NCI-H446 treated with DMSO at 0.1 percent for 48 hours (cell line): ENCODE measurements around the gene BRAP.
A peak's percentile ranks its signal among the peaks of the same experiment; 100 is the strongest.
"Not testable (repeated sequence)": the region's sequence is repeated elsewhere in the genome, so short reads cannot be mapped to it uniquely, and the experiment has no call there.

ENCODE experiments used
- DNase-seq: peaks from one replicate; lab custom pipeline; 2025; lab: John Stamatoyannopoulos, UW

The BRAP gene

DNA sequence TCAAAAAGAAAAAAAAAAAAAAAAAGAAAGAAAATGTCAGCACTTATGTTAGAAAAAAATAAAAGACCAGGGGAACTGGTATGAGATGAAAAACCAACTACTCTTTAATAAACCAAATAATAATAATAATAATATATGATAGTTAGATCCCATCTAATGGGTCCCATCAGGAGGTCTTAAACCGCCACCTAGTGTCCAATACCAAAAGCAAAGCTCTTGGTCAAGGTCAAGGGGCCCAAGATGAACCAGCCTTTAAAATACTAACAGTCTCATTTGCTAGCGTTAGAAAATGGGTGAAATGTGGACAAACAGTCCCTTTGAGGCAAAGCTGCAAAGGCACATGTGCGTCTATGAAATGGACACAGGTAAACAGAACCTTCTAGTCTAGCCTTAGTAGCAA lies 12.3 kb downstream of the BRAP start:
- DNase-seq = peak; percentile 0

DNA sequence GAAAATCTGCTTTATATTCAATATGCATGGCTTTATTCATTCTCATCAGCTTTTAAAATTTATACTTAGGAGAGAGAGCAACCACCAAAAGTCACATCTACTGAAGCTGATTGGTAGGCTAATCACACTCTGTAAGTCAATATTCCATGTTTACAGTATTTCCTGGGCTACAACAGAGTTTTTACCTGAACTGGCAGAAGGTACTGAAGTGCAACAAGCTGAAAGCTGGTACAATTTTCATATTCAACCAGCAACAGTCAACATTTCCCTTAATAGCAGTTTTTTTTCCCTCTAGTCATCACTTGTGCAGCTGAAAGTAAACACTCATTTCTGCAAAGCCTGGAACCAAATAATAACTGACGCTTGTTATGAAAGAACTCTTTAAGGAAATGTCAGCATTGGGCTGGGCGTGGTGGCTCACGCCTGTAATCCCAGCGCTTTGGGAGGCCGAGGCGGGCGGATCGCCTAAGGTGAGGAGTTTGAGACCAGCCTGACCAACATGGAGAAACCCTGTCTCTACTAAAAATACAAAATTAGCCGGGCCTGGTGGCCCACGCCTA lies 12.9 kb downstream of the BRAP start:
- no peak for DNase-seq

DNA sequence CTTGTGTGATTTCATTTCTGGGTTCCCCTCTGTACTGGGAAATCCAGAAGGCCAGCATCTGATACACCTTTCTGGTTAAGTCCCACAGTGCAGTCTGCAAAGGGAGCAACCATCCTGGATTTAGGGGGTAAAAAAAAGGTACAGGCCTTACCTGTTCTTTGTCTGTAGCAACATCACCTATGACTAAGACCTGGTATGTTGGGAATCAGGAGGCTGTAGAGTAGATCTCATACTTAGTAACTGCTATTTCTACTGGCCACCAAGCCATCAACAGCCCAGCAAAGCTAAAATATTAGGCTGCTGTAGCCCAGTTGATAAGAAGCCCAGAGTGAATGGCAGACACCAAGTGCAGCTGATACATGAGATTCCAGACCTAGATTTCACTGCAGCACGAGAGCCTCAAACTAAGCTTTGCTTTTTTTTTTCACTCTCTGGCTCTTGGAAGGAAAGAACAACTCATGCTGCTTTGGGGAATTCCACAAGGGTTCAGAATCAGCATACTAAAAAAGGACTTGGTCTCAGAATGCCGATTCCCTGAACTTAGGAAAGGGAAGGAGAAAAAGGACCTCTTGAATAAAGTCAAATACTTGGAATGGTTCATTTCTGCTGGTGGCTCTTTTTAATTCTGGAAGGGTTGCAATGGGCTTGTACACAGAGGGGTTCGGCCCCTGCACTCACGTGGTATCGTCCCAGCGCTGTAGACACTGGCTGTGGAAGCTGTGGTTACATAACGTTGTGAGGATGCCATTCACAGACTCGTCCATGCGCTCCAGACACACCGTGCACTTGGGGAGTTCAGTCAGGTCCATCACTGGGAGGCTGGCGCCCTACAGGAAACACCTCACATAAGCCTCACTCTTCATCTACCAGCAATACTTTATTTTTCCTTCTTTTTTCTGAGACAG lies 20.5 kb downstream of the BRAP start:
- no peak for DNase-seq

DNA sequence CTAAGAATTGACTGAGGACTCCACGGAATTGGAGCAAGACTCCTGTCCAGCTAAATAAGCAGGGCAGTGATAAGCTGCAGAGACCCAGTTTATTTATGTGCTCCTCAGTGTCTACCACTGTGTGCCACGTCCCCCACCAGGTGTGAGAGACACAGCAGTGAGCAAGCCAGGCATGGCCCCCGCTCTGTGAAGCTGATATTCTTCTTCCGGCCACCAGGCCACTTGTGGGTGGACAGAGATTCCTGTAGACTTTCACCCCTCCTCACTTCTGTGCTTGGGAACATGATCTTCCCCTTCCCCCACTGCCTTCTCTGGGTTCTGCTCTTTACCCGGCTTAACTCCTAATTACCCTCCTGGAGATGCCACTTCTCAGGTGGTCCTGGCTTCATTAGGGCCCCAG lies 21.3 kb downstream of the BRAP start:
- no peak for DNase-seq

DNA sequence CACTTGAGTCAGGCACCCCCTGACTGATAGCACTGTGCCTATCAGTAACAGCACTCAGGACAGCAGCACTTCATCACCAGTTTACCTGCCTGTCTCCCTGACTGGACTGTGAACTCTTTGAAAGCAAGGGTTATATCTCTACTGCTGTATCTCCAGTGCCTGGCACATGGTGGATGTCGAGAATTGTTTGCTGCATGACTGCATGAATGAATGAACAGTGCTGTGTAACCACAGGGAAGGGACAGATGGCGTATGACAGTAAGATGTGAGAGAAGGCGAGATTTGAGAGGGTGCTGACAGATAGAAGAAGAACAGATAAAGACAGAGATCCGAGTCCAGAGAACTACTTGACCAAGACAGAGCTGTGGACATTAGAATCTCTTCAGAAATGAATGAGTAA lies 29.7 kb downstream of the BRAP start:
- DNase-seq = no peak

DNA sequence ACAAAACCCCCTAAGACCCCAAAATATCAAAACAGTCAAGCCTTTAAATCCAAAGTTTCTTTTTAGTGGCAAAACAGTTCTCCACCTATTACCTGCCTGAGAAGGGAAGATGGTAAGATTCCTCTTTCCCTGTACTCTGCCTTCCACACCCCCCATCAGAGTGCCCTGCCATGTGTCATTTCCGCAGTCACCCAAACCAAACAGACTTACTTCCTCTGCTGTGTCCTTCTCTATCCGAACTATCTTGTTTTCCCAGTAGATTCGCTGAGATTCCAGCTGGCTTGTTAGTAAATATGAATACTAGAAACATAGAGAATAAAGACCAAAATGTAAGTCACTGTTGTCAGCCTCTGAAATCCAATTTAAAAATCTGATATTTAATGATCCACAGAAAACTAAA lies 30.4 kb downstream of the BRAP start:
- no peak for DNase-seq

DNA sequence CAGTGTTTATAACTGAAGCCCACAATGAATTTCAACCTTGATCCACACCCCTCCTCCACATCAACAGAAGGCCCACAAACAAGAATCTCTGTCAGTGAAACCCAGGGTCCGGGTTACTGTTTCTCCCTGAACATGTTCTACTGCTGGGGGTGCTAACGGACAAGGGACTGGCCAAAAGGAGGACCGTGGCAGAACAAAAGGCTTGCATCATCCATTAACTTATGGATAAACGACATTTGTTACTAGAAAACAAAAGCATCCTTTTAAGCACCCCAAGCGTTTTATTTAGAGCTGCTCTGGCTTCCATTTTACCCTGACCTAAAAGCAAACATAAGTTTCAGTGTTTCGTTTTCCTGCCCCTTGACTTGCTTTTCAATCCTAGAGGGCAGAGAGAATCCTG lies 32.2 kb downstream of the BRAP start:
- DNase-seq = no peak

DNA sequence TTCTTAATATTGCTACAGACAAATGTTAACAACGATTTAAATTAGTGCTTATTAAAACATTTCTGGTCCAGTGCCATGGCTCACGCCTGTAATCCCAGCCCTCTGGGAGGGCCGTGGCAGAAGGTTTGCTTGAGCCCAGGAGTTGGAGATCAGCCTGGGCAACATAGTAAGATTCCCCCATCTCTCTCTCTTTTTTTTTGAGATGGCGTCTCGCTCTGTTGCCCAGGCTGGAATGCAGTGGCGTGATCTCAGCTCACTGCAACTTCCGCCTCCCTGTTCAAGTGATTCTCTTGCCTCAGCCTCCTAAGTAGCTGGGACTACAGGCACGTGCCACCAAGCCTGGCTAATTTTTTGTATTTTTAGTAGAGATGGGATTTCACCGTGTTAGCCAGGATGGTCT lies 33.2 kb downstream of the BRAP start:
- not testable (repeated sequence) for DNase-seq

DNA sequence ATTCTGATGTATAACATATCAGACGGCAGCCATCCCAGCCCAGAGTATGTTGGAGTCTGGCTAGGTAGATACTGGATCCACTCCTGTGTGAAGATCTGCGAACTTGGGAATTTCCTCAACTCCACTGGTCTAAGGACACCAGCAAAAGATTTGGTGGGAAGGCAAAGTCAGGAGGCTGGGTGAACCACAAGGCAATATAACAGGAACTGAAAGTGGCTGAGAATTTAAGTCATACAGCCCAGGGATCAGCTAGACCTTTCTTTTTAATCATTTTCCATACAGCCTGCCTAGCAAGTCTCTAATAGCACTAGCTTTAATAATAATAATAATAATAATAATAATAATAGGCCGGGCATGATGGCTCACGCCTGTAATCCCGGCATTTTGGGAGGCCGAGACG lies 34.8 kb downstream of the BRAP start:
- DNase-seq = no peak

DNA sequence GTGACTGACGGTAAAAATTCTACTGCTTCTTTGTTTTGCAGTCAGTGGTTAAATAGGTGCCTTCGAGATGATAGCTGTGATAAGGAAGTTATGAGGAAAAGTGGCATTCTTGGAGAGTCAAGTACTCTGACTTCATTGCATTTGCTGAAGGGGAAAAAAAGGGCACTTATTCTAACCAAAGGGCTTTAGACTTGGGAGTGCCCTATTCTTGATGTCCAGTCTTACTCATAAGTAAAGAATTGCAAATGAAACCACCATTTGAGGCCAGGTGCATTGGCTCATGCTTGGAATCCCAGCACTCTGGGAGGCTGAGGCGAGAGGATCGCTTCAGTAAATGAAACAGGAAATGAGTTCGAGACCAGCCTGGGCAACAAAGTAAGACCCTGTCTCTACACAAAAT lies 40.3 kb downstream of the BRAP start:
- DNase-seq = no peak

DNA sequence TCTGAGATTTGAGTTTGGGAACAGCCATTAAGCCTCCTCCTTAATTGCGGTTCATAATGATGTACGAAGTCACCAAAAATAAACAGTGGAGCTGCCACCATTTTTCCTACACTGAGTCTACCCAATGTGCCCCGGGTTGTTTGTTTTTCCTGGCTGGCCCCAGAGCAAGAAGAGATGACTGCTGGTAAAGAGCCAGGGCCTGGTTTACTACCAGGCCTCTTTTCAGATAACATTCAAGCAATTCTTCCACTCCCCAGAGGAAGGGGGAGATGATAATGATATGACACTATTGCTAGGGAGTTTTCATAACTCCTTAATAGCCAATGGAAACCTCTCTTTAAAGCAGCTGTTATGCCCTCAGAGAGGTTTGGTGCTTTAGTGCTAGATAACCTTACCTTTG lies 42.3 kb downstream of the BRAP start:
- no peak for DNase-seq

DNA sequence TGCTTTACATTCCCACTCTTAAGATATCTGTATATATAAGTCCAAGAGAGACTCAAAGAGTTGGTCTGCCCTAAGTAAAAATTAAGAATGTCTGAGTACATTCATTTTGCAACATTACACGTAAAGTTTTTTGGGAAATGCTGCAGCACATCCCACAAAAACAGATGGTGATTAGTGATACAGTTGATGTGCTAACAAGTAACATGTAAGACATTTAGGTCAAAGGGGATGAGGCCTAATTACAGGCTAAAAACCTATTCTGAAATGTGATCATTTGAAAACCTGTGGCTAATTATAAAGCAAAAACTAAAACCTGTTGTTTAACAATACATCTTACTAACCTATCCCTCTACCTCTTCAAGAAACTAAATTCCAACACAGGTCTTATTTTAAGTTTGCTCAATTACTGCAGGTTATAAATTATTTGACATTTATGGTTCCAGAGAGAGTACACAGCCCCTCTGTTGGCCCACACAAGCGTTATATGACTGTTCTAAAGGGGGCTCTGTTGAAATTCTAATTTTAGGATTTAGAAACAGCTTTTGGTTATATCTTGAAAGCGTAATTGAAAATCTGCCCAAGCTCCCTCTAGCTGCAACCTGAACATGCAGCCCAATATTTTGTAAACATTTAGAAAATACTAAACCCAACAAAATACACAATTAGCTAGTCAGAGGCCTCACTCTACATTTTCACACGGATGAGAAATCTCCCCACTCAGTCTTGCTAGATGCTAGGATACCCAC lies 42.9 kb downstream of the BRAP start:
- no peak for DNase-seq

DNA sequence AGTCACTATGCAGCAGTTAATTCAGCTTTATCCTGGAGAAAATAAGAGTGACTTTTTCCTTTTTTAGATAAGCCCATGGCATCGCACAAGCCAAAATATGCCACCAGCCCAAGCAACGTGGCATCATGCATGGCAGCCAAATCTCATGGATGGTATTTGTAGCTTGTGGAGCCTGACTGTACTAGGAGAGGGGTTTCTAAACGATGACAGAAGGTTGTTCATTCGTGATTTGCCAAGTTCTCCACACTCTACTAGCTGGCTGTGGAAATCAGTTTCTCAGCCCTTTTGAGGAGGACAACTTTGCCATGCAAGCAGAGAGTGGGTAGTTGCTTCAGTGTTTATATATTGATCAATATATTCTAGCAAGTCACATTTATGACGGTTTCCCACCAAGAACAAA lies 45.2 kb downstream of the BRAP start:
- no peak for DNase-seq

DNA sequence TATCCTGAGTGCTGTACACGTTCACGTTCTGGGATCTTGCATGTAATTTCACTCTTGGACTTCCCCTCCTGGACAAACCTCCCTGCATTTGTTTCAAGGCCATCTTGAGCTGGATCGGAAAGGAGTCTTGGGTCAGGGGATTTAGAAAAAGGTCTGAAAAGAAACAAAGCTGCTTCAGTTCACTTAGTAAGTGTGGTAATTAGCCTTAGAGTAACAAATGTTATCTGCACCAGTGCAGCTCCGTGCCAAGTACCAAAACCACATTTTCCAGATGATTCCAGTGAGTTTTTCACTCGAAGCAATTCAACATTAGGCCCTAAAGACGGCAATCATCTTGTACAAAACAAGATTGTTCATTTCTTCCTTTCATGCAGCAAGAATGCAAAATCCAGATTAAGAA lies 47.2 kb downstream of the BRAP start:
- DNase-seq = no peak

DNA sequence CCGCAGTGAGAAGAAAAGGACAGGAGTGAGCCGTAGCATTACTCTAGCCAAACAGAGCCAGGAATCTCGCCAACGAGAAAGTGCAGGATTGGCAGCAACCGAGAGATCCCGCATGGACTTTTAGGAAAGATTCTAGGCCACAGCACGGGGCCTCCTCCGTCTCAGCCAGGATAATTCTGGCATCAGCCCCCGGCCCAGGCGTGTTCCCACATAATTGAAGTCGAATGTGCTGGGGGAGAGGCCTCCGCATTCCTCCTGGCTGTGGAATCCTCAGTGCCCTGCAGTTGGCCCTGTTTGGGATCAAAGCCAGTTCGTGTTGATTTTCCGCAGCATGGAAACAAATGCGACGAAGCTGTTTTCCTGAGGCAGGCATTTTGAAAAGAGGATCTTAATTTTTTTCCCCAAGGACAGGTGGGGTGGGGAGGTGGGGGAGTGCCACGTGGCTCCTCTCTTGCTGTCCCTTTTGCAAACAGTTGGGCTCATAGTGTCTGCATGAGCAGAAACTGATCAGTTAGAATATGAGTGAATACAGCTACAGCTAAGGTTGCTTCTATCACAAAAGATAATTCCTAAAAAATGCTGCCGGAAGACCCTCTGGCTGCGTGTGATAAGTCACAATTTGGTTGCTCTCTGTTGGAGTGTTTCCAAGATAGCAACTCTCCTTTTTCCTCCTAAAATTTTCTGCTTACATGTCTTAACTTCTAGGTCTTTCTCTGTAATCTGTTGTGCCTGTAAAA lies 49.4 kb downstream of the BRAP start:
- peak; percentile 52 for DNase-seq

DNA sequence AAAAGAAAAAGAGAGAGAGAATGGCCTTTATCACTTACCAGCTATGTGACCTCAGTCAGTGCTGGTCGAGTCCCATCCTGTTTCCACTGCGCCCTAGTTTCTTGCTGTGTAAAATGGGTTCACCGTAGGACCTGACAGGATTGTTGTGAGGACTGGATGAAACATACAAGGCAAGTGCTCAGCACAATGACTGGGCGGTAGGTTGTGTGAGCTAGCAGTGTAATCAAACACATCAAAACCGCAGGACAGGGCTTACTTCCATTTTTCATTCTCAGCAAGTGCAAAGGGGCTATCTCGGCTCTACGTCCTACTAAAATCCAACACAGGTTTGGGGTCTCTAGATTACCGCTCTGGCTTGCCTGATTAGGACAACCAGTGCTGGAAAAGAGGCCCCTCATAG lies 50.2 kb downstream of the BRAP start:
- DNase-seq = no peak

DNA sequence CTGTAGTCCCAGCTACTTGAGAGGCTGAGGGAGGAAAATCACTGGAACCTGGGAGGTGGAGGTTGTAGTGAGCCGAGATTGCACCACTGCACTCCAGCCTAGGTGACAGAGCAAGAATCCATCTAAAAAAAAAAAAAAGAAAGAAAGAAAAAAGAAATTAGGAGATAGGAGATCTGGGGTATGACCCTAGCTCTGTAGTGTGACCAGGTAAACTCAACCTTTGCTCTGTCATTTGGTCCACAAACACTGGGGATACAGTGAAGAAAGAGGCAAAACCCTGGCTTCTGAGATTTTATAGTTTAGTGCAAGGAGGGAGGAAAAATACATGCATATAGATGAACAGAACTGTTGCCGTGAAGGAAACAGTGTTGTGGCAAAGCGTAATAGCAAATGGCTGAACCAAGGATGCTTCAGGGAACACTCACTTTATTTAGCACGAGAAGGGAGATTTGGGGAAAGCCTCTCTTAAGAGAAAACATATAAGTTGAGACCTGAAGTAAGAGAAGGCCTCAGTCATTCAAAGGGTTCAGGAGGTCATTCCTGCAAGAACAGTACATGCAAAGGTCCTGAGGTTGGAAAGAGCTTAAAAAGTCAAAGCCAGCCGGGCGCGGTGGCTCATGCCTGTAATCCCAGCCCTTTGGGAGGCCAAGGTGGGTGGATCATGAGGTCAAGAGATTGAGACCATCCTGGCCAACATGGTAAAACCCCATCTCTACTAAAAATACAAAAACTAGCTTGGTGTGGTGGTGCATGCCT lies 57.1 kb downstream of the BRAP start:
- DNase-seq = no peak

DNA sequence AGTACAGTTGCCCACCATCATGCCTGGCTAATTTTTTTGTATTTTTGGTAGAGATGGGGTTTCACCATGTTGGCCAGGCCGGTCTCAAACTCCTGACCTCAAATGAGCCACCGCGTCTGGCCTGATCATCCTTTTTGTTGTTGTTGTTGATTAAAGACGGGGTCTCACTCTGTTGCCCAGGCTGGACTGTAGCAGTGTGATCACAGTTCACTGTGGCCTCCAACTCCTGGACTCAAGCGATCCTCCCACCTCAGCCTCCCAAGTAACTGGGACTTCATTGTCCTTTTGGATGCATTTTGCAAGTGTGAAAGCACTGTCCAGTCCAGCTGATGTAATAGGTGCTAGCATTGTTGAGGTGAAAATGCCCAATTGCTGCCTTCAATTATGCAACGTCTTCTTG lies 59.5 kb downstream of the BRAP start:
- DNase-seq = no peak

DNA sequence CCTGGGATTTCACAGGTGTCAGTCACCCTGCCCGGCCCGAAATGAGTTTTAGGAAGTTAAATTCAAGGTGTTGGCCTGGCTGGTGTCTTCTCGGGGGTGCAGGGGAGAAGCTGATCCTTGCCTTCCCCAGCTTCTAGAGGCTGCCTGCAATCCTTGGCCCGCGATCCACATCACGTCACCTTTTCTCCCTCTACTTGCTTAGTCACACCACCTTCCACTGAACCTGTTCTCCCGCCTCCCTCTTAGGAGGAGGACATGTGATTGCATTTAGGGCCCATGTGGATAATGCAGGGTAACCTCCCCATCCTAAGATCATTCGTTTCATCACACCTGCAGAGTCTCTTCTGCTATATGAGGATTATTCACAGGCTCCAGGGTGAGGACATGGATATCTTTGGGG lies 61.2 kb downstream of the BRAP start:
- DNase-seq = no peak

DNA sequence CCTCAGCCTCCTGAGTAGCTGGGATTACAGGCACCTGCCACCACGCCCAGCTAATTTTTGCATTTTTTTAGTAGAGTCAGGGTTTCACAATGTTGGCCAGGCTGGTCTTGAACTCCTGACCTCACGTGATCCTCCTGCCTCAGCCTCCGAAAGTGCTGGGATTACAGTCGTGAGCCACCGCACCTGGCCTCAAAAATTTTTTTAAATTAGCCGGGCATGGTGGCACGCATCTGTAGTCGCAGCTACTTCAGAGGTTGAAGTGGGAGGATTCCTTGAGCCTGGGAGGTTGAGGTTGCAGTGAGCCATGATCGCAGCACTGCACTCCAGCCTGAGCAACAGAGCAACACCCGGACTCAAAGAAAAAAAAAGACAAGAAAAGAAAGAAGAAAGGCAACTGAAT lies 67.9 kb downstream of the BRAP start:
- not testable (repeated sequence) for DNase-seq

DNA sequence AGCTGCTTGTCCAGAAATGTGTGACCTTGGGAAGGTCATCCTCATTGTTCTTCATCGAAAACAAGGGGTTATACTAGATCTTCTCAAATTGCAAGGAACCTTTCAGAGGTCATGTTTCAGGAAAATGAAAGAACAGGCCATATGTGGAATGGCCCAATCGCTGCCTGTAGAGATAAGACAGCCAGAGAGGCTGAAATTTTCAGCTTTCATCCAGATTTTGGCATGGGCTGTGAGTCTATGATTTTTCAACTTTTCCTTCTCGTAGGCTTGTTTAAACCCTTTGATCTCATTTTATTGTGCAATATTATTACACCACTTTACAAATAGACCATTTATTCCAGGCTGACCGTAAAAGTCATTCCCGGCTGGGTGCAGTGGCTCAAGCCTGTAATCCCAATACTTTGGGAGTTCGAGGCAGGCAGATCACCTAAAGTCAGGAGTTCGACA lies 69.6 kb downstream of the BRAP start:
- no peak for DNase-seq

DNA sequence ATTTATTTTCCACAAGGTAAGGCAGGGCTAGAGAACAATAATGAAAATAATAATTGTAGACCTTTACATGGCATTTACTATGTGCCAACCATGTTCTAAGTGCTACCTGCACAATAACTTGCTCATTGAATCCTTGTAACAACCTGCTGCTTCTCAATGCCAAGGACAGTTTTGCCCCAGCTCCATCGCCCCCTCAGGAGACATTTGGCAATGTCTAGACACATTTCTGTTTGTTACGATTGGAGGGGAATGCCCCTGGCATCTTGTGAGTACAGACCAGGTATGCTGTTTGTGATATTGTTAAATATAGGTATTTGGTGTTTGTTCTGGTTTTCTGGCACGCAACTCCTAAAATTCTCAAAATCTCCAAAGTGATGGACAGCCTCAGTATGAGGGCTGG lies 78.5 kb downstream of the BRAP start:
- DNase-seq = no peak
